ENCODE measurements around the gene TUBG1. TPM values are rescaled to one million over a fixed set of nuclear protein-coding genes. Genes with fewer than 3 reads are reported as not detected.

The TUBG1 gene
- total RNA-seq, 1 experiment from 2014 or later: 133 TPM

GRCh38 chr17:42571435-42572225 is 37.9 kb upstream of the TUBG1 start:
- DNase-seq: no peak
- no peak overlapping the region for H3K27ac Mint-ChIP-seq (ENCODE audit: unreplicated experiment)
- peaks cover 88% of the 10 kb centered on the region for H3K36me3 Mint-ChIP-seq (ENCODE audit: insufficient read depth, unreplicated experiment)
- TF ChIP-seq CTCF (IDR thresholded peaks at IDR 0.05; ENCODE audit: unreplicated experiment): no peak
- H3K27me3 Mint-ChIP-seq (ENCODE audit: unreplicated experiment): no peaks in the 10 kb centered on the region
- no peak overlapping the region for H3K4me3 Mint-ChIP-seq (ENCODE audit: low read depth, unreplicated experiment)
- CTCF ChIA-PET: no interaction called here
- peaks cover 34% of the 10 kb centered on the region for H3K4me1 Mint-ChIP-seq (ENCODE audit: low read depth, unreplicated experiment)
- H3K9me3 Mint-ChIP-seq (ENCODE audit: low read depth, unreplicated experiment): no peaks in the 10 kb centered on the region
- TSS peak; percentile 9 for BruUV-seq (replicated peaks)
- intact Hi-C loops (cut with micrococcal nuclease; ENCODE audit: unreplicated experiment): no loop called here

DNA sequence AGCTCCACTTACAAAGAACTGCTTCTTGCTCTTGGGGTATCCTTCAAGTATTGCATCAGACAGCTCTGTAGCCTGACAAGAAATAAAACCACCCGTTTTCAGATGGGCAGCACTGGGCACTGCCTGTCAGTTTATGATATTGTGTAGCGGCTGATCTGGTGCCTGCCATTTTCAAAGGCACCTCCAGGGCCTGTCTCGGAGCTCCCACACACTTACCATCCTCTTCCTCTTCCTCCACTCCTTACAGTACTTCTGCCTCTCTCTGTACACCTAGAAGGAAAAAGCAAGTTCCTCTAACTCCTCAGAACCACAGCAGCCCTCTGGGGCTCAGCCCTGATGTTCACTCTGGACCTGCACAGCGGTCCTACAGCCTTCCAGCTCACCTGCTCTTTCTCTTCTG is 36.4 kb upstream of the TUBG1 start:
- Mint-ChIP-seq H3K4me3 (ENCODE audit: low read depth, unreplicated experiment) (no peak overlapping the region), H3K27ac (ENCODE audit: unreplicated experiment) (no peak overlapping the region), H3K9me3 (ENCODE audit: low read depth, unreplicated experiment) (no peaks in the 10 kb centered on the region), H3K36me3 (ENCODE audit: insufficient read depth, unreplicated experiment) (peaks cover 88% of the 10 kb centered on the region), H3K27me3 (ENCODE audit: unreplicated experiment) (no peaks in the 10 kb centered on the region), H3K4me1 (ENCODE audit: low read depth, unreplicated experiment) (peaks cover 36% of the 10 kb centered on the region)
- TF ChIP-seq CTCF (IDR thresholded peaks at IDR 0.05; ENCODE audit: unreplicated experiment): no peak
- BruUV-seq (replicated peaks): no TSS peak
- DNase-seq: no peak
- CTCF ChIA-PET: no interaction called here
- intact Hi-C loops (cut with micrococcal nuclease; ENCODE audit: unreplicated experiment): no loop called here

DNA sequence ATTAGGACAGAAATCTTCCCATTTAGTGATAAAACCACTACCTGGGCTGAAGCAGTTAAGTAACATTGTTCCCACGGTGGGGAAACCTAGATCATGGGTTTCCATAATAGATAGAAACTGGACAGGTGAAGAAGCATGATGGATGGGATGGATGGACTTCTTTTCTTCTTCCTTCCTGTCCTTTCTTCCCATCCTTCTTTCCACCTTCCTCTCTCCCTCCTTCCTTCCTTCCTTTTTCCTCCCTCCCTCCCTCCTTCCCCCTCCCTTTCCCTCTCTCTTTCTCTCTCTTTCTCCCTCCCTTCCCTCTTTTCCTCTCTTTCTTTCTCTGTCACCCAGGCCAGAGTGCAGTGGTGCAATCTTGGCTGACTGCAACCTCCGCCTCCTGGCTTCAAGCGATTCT is 35.0 kb upstream of the TUBG1 start:
- Mint-ChIP-seq H3K4me1 (ENCODE audit: low read depth, unreplicated experiment) (peaks cover 41% of the 10 kb centered on the region), H3K4me3 (ENCODE audit: low read depth, unreplicated experiment) (no peak overlapping the region), H3K27ac (ENCODE audit: unreplicated experiment) (no peak overlapping the region), H3K36me3 (ENCODE audit: insufficient read depth, unreplicated experiment) (peaks cover 85% of the 10 kb centered on the region), H3K9me3 (ENCODE audit: low read depth, unreplicated experiment) (no peaks in the 10 kb centered on the region), H3K27me3 (ENCODE audit: unreplicated experiment) (no peaks in the 10 kb centered on the region)
- DNase-seq: no peak
- TF ChIP-seq CTCF (IDR thresholded peaks at IDR 0.05; ENCODE audit: unreplicated experiment): no peak
- intact Hi-C loops (cut with micrococcal nuclease; ENCODE audit: unreplicated experiment): no loop called here
- CTCF ChIA-PET: no interaction called here
- BruUV-seq (replicated peaks): no TSS peak

DNA sequence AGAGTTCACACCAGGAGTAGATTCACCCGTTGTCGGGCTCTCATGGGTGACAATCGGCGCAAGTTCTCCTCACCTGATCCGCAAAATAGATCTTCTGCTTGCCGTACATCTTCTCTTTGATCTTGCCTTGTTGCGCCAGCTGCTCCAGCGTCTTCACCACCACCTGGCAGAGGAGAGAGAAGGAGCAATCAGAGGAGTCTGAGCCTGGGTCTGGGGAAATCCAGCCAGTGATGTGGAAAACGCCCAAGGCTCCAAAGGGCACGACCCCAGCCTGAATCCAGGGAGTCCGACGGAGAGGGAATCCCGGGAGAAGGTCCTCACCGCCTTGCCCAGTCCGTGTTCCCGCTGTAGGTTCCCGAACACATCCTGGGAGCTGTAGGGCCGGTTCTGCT is 32.3 kb upstream of the TUBG1 start:
- Mint-ChIP-seq H3K4me3 (ENCODE audit: low read depth, unreplicated experiment) (peak overlapping the region; percentile 82), H3K27ac (ENCODE audit: unreplicated experiment) (peak overlapping the region; percentile 75)
- BruUV-seq (replicated peaks): no TSS peak

More for the DNA sequence above, 32.3 kb upstream of the TUBG1 start:
- Mint-ChIP-seq H3K4me1 (ENCODE audit: low read depth, unreplicated experiment) (peaks cover 46% of the 10 kb centered on the region), H3K27me3 (ENCODE audit: unreplicated experiment) (no peaks in the 10 kb centered on the region), H3K9me3 (ENCODE audit: low read depth, unreplicated experiment) (no peaks in the 10 kb centered on the region), H3K36me3 (ENCODE audit: insufficient read depth, unreplicated experiment) (peaks cover 84% of the 10 kb centered on the region)
- intact Hi-C loops (cut with micrococcal nuclease; ENCODE audit: unreplicated experiment): loop anchor here (5.0 kb wide), 1 partner anchor 100 kb away; the partner anchor contains the start of gene PLEKHH3
- DNase-seq: no peak
- no peak for TF ChIP-seq CTCF (IDR thresholded peaks at IDR 0.05; ENCODE audit: unreplicated experiment)
- CTCF ChIA-PET: interaction anchor here (0.6 to 2.7 kb wide), 14 partner anchors 10 to 1623 kb away, joined by 3 to 66 read pairs (median 7); partner anchors contain the start of genes ATXN7L3, BECN1, MLX and PLEKHH3
